HG03095 (cell line): ENCODE data around the gene PLXNB2.

Experiments used
- ATAC-seq: cut with Tn5 transposase; IDR thresholded peaks from one replicate; pipeline ENCODE4 v1.9.1; 2021; ENCODE audit warnings: moderate library complexity; ENCODE audit not compliant: unreplicated experiment

PLXNB2 gene

DNA sequence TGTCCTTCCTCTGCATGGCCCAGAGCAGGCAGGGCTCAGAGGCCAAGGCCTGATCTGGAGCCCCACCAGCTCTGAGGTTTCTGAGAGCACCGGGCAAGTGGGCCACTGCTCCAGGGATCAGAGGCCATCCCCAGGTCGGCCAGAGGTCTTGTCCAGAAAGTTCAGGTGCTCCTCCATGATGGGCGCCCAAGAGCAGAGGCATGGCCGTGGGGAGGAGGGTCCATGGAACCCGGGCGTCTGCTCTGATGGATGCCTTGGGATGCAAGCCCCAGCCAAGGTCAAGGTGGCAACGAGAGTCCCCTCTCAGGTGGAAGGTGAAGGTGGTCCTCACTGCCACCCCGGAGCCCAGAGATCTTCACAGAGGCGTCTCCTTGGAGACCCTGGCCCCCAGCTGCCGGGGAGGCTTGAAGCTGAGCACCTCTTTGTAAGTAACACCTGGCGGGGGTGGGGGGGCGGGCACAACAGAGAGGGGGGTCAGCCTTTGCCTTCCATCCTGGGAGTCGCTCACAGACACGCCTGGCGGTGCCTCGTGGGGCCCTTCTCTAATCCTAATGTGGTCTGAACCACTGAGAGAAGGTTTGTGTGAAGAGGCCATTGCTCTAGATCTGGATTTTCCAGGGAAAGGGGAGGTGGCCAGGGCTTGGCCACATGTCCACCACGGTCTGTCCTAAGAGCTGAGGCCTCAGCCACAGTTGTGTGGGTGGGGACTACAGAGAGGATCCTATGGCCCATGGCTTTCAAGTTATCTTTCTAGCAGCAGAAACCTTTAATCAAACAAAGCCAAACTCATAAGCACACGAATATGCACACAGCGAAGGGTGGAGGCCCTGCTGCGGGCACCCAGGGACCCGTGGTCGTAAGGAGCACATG, 54.2 kb downstream of the PLXNB2 start:
- no peak for ATAC-seq

DNA sequence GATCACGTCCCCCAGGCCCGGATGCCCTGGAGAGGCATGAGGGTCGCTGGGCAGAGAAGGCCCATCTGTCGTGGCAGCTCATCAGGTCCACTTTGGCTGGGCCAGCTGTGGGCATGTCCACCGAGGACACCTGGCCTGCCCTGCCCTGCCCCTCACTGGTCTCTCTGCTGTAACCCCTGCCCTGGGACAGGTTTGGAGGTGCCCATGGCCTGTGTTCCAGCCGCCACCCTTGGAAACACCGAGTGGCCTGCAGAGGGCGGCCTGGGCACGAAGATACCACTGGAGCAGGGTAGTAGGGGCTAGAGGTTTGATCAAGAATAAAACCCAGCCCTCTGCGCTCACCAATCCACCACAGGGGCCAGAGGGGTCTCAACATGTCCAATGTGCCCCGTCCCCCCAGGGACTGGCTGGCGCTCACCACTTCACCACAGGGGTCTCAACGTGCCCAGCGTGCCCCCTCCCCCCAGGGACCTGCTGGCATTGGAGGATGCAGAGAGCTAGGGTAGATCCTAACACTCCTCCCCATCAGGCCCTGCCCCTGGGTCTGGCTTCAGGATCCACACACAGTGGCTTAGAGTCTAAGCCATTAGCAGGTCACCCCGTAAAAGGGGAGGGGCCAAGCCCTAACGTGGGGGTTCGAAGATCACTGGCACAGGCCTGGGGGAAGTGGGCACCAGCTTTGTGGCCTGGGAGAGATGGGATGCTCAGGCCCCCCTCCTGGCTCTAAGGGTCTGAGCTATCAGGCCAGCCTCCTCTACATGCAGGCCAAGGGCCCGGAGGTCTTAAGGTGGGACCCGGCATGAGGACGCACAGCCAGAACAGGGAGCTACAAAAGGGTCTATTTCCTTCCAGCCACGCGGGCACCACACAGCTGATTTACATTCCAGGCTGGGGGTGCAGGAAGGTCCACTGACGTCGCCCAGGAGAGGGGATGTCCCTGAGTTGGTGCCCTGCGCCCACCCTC, 55.1 kb downstream of the PLXNB2 start:
- no peak for ATAC-seq

DNA sequence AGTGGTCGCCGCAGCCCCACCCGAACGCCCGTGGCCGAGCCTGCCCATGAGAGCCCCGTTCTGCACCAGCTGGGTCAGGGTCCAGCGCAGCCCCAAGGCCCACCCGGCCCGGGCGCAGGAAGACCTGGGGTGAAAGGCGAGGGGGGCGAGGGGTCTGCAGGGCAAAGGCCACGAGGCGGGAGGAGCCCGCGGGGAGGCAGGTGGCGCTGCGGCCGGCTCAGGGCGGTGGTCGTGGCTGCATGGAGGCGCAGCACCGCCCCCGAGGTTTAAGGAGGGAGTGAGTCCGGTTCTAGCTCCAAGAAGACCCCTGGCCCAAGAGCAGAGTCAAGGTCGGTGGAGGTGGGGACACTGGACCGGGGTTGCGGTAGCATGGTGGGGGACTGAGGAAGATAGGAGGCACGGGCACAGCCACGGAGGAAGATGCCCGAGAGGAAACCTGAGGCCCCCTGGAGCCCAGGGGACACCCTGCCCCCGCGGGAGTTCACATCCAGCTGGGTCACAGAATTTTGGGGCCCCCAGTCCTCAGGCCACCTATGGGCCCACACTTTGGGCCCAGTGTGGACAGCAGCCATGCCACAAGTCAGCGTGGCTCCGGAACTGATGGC, 55.9 kb downstream of the PLXNB2 start:
- ATAC-seq = no peak

DNA sequence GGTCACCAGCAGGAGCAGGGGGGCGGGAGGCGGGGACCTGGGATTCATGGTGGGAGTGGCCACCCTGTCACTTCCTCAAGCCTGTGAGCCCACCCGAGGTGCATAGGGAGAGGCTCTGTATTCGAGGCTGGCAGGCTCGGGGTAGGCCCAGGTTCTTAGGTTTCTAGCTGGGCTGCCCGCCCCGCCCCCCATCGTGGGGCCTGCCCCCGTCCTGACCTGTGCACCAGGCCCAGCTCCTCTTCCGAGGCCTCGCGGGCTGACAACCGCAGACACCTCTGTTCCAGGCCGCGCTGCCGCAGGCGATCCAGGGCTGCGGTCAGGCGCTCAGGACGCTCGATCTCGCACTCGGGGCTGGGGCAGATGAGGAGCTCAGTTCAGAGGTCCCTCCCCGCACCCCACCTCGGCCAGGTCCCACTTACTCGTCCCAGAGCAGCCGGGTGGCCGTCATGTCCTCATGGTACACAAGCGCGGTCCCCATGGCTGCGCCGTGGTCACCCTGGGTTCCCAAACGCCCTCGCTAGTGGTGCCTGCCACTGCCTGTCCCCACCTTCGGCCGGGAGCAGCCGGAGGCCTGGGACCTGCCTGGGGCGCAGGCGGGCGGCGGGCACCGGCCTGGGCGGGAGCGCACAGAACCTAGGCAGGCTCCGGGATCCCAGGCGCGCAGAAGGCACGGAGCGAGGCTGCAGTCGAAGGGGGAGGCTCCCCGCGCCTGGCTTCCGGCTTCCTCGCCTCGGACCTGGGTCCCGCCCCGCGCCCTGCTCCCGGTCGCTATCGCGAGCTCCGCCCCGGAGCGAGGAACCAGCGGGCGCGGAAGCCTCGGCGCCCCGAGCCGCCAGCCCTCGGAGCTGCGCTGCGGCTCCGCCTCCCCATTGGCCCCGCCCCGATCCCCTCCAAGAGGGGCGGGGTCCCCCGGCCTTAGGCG, 56.6 kb downstream of the PLXNB2 start, which contains the start of gene HDAC10:
HDAC10 (minus strand) TSS at position 711 of the 922 bp plus-strand sequence; CDS start at position 478, 233 bp downstream.
- peak; percentile 50 for ATAC-seq

DNA sequence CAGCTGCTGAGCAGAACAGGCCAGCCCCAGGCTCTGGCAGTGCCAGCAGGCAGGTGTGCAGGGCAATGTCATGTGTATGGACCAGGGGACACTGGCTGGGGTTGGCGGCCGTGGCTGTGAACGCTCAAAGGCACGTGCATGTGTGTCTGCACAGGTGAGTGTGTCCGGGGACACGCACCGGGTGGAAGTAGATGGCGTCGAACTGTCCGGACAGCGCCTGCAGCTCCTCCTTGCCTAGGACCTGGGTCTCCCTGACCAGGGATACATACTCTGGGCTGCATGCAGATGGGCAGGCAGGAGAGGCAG, 57.2 kb downstream of the PLXNB2 start:
- no peak for ATAC-seq

DNA sequence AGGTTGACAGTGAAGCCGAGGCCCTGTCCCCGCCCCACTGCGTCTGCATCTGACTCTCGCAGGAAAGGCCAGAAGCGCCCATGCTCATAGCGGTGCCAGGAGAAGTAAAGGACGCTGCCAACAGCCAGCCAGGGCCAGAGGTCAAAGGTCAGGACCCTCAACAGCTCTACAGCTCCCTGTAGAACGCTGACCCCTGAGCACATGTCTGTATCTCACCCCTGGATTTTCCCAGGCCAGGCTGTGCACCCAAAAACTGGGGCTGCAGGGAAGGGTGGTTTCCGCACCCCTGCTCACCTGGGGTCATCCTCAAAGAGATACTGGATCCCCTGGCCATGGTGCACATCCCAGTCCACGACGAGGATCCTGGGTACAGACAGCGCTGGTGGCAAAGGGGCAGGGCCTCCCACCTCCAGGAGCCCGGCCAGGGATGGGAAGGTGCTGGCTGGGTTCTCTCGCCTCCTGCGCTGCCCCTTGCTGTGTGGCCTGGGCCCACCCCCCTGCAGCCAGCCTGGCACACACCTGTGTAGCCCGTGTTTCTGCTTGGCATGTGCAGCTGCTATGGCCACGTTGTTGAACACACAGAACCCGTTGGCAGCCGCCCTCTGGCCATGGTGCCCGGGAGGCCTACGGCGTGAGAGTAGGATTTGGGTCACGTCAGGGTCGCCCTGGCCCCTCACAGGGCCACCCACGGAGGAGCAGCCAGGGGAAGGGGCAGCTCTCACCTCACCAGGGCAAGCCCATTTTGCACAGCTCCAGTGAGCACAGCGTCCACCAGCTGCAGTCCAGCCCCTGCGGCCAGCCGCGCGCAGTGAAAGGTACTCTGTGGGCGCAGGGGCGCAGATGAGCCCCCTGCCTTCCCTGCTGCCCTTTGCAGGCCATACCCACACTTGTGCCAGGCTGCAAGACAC, 57.9 kb downstream of the PLXNB2 start:
- ATAC-seq = no peak

DNA sequence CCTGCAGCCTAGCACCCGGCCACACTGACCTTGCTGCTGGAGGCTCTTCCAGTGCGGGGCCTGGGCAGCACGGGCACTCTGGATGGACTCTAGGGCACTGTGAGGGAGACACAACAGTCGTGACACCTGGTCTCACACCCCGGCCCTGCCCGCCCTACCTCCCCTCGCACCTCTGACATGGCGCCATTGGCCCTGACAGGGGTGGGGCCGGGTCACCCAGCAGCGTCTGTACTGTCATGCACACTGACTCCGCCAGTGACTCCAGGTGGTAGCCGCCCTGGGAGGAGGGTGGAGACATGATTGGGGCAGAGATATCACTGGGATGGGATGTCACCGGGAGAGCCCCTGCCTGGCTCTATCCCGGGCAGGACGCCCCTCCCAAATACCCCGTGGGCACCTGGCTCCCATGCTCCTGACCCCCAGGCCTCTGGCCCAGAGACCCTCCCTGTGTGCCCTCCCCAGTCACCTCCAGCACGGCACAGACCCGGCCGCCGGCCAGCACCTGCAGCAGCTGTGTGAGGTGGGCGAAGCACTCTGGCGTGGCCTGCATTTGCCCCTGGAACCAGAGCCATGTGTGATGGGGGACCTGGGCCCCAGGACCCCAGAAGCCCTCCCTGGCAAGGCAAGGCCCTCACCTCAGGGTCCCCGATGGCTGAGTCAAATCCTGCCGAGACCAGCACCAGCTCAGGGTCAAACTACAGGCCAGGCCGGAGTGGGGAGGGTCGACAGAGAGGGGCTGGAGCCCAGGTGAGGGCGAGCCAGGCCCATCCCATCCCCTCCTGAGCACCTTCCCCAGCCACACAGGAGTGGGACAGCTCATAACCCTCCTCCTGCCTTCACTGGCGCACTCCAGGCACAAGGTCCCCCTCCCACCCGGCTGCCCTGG, 59.0 kb downstream of the PLXNB2 start:
- no peak for ATAC-seq

DNA sequence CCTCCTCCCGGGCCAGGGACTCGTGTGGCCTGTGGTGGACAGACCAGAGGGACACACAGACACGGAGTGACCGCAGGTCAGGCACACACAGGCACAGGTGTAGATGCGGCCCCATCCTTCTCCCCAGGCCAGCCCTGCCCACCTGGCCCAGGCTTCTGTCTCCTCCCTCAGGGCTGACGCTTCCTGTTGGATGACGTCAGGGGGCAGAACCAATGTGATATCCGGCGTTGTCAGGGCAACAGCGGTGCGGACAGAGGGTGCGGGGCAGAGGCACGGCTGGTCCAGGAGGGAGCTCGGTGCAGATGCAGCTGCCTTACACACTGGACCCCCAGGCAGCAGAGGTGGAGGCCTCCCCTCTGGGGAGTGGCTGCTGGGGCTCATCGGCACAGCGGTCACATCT, 59.7 kb downstream of the PLXNB2 start:
- no peak for ATAC-seq

DNA sequence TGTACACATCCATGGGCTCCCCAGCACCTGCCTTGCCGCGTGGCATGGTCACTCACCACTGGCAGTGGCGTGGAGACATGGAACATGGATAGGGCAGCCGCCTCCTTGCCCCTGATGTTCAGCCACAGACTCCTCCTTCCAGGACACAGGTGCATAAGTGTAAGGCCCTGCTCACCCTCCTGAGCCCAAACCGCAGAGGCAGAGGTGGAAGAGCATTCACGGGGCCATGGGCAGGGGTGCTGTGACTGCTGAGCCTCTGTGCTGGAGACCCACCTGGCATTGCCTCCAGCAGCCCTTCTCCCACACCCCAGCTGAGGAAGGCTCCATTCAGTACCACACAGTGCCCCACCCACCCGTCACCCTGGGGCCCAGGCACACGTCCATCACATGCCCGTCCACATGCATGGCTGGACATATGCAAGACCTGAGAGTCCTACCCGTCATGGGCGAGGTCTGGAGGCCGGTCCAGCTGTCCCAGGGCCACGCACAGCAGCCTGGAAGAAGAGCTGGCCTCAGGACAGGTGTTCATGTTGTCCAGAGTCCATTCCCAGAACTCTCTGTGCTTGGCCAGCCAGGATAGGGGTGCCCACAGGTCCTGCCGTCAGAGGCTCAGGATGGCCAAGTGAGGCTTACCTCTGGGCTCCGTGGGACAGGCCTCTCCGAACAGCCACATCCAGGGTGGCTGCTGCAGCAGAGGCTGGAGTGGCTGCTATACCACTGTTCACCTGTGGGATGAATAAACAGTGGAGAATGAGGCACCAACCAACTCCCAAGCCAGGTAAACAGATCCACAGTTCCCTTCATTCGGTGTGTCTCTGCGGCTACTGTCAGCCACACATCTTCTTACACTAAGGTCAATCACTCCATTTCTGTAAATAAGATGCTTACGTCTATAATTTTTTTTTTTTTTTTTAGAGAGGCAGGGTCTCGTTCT, 60.9 kb downstream of the PLXNB2 start:
- ATAC-seq = no peak

DNA sequence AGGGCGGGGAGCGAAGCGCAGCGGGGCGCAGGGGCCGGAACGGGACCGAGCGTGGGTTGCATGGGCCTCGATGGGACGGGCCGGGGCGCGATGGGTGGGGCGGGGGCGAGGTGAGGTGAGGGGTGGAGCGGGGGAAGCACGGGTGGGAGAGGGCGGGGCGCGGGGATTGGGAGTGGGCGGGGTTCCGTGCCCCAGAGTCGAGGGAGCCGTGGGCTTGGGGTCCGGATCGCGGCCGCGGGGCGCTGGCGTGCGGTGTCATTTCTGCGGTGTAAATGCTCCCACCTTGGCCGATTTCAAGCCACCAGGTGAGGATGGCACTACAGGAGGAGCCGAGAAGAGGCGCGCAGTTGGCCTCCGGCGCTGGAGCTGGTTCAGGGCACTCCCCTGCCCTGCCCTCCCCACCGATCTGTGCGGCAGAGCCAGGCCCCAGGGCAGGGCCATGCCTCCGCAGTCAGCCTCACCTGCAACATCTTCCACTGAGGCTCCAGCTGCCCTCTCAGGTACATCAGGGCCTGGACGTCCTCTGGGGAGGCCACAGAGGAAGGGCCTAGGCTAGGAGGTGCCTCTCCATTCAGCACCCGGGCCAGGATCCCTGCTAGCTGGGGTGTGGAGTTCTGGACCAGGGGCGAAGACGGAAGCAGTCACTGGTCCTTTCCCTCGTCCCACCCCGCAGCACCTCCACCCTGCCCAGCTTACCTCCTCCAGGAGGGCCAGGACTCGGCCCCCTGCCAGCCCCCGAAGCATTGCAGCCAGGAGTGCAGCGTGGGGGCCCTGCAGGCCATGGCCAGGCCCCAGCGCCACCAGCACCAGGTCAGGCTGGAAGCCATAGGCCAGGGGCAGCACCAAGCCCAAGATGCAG, 62.0 kb downstream of the PLXNB2 start:
- ATAC-seq = no peak

DNA sequence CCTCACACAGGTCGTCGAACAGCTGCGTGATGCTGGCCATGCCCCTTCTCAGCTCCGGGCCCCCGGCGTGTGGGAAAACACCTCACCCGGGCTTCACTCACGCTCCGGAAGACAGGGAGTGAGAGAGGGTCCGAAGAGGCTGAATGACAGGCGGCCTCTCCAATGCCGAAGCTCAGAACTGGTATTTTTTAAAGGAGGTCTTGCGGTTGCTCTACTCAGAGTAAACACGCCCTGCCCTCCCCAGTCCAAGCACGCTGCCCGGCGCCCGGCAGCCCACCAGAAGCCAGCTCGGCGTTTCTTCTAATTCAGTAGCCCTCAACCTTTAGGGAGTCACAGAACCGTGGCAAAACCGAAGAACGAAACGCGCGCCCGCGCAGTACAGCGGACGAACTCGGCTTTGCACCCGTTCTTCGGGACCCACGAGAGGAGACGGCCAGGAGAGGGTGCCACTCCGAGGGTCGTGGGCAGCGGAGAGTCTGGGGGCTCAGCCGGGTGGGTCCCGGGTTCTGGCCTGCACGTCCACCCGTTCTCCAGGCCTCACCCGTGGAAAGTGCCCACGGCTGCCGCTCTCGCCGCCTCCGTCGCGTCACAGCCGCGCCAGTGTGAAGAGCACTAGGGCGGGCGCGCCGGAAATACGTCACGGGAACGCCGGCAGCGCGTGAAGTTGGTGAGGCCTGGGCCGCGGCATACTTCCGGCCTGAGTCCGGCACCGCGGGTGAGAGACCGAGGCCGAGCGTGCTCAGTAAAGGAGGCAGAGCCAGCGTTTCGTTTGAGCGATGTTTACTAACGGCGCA, 62.8 kb downstream of the PLXNB2 start, which contains the start of gene TUBGCP6:
TUBGCP6 (minus strand) TSS at position 604 of the 794 bp plus-strand sequence; CDS start at position 40, 564 bp downstream.
- ATAC-seq = no peak

DNA sequence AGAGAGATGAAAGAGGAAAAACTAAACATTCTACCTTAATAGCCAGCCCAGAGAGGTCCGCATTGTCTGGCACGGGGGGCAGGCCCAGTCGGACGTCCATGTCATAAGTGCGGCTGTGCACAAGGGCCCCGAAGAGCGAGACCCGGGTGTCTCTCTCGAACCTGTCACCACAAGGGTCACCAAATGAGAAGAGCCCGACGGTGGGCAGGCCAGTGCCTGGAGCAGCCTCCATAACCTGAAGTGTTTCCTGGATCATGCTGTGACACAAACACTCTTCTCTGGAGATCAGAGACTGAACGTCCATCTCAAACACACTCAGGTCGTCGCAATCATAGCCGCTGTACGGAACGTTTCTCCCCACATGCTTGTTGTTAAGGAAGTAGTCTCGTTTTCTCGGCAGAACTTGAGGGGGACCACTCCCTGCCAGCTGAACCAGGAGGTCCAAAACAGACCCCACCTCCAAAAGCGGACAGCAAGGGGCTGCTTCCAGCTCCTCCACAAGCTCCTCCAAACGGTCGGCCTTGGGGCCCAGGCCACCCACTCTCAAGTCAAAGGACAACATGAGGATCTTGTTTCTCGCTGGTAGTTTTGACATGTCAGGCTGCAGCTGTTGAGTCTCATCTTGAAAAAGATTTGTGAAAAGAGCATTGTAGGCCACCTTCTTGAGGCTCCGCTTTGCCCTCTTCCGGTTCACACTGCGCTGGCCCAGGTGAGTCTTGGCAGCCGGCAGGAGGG, 63.6 kb downstream of the PLXNB2 start:
- ATAC-seq = no peak

DNA sequence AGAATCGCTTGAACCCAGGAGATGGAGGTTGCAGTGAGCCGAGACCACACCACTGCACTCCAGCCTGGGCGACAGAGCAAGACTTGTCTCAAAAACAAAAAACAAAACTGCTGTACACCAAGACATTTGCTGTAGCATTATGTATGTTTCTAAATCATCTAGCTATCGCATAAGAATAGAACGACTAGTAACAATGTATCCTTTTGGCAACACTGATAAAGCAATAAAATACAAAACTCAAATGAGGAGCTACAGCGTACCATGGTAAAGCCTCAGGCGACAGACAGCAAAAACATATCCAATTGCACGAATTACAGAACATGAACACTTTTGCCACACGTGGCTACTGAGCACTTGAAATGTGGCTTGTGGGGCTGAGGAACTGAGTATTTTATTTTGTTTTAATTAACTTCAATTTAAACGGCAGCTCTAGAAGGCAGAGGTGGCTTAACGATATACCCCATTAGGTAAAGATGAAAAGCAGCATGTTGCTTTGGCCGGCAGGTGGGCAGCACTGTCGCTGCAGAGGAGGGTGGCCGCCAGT, 65.0 kb downstream of the PLXNB2 start:
- no peak for ATAC-seq

DNA sequence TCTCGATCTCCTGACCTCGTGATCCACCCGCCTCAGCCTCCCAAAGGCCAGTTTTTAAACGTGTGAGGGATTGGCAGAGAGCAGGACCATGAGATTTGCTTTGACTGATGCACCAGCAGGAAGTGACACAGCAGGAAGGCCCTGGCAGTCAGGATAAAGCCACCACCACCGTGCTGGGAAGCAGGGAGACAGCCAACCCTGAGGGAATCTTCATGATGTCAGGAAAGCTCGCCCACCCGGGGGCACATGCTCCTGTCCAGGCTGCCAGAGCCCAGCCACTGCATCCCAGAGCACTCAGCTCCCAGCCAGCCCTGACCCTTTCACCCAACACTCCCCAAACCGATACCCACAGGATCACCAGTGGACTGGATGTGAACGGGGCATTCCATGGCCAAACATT, 68.7 kb downstream of the PLXNB2 start:
- ATAC-seq = no peak
